GM19397 (cell line): ENCODE results near the gene PDZK1IP1.
"Not testable (repeated sequence)": the region's sequence is repeated elsewhere in the genome, so short reads cannot be mapped to it uniquely, and the experiment has no call there.

Source experiments
- ATAC-seq: cut with Tn5 transposase; IDR thresholded peaks from one replicate; pipeline ENCODE4 v1.9.1; 2021; ENCODE audit warnings: mild to moderate bottlenecking, moderate library complexity; ENCODE audit not compliant: unreplicated experiment

PDZK1IP1 gene

GRCh38 chr1:47198214-47198613 lies 8.4 kb upstream of the PDZK1IP1 start:
- no peak for ATAC-seq

DNA sequence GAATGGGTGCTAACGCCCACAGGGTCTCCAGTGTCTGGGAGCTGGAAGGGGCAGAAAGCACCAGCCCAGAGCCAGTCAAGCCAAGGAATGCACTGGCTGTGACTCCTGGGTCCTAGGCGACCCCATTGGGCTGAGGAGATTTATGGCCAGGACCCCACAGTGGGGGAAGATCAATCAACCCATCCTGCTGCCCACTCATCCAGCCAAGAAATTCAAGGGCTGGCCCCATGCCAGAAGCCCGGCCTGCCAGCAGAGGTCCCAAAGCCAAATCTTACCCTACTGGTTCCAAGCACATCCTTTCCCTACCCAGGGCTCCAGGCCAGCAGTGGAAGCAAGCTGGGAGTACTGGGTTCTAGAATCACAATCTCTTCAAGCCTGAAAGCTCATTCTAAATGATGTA lies 6.8 kb upstream of the PDZK1IP1 start:
- no peak for ATAC-seq

DNA sequence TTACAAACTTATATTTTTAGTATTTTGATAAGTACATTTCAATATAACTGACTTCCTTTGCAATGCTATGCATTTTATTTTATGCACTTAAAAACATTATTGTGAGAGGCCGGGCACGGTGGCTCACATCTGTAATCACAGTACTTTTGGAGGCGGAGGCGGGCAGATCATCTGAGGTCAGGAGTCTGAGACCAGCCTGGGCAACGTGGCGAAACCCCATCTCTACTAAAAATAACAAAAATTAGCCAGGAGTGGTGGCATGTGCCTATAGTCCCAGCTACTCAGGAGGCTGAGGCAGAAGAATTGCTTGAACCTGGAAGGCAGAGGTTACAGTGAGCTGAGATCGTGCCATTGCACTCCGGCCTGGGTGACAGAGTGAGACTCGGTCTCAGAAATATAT lies 6.1 kb upstream of the PDZK1IP1 start:
- not testable (repeated sequence) for ATAC-seq

- ATAC-seq, result no peak
Measured at GRCh38 chr1:47194311-47194710, 4.5 kb upstream of the PDZK1IP1 start.

DNA sequence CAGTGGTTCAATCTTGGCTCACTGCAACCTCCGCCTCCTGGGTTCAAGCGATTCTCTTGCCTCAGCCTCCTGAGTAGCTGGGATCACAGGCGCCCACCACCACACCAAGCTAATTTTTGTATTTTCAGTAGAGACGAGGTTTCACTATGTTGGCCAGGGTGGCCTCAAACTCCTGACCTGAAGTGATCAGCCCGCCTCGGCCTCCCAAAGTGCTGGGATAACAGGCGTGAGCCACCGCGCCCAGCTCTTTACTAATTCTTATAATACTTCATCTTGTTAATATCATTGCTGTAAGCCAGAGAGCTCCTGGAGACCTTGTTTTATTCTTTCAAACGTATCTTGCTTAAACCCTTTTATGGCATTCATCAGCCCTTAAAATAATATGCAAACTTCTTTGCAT lies 3.7 kb upstream of the PDZK1IP1 start:
- ATAC-seq, result not testable (repeated sequence)

DNA sequence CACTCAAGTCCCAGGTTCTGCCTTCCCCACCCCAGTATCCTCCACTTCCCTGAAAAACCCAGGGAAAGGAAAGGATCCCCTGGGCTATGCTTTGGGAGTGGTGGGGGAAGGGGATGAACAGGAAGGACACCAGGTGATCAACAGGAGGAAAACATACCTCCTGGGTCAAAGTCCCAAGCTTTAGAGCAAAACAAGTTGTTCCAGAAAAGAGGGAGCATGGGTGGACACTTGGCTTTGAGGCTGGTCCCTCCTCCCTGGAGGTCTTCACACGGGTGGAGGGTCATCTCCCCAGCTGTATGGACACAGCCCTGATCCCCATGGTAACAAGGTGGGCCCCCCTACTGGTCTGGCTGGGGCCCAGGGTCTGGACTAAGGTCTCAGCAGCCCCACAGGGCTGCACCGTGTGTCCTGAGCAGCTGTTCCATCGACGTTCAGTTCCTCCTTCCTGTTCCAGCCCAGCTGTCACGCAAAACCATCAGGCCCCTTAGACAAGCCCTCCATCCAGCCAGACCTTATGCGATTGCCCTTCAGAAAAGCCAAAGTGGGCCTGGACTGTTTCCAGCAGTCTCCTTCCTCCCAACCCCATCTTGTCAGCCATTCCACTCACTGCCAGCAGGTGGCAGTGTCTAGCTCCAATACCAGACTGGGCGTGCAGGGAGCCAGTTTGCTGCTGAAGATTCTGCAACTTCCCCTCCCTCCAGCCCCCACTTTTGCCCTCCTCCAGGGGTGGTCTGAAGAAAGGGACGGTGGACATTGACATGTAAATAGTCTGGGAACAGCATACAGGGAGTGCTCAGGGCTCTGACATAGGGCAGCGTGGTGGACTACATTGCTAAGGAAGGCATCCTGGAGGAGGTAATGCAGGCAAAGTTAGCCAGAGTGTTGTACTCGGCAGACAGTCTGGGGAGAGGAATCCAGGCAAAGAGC lies 2.9 kb upstream of the PDZK1IP1 start:
- ATAC-seq, result no peak

GRCh38 chr1:47191940-47192457 lies 2.2 kb upstream of the PDZK1IP1 start:
- no peak for ATAC-seq

GRCh38 chr1:47190857-47191256 lies 1.0 kb upstream of the PDZK1IP1 start:
- no peak for ATAC-seq

DNA sequence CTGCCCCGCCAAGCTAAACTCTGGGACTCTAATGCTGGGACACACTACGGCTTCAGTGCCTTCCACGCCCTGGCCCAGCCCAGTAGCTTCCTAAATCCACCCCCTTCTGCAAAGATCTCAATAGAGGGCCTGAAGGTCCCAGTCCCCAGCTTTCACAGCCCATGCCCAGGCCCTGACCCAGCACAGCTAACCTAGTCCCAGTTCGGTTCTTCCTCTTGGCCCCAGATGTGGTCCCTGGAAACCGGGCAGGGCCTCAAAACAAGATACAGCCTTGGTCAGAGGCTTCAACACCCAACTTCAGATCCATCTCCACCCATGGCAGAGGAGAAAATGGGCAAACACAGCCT lies 646 bp upstream of the PDZK1IP1 start:
- ATAC-seq, result no peak

- ATAC-seq, result no peak
Measured at GRCh38 chr1:47188791-47189785, 748 bp downstream of the PDZK1IP1 start.

GRCh38 chr1:47187926-47188250 lies 1.9 kb downstream of the PDZK1IP1 start:
- no peak for ATAC-seq

- no peak for ATAC-seq
Measured at GRCh38 chr1:47187231-47187925, 2.5 kb downstream of the PDZK1IP1 start.

DNA sequence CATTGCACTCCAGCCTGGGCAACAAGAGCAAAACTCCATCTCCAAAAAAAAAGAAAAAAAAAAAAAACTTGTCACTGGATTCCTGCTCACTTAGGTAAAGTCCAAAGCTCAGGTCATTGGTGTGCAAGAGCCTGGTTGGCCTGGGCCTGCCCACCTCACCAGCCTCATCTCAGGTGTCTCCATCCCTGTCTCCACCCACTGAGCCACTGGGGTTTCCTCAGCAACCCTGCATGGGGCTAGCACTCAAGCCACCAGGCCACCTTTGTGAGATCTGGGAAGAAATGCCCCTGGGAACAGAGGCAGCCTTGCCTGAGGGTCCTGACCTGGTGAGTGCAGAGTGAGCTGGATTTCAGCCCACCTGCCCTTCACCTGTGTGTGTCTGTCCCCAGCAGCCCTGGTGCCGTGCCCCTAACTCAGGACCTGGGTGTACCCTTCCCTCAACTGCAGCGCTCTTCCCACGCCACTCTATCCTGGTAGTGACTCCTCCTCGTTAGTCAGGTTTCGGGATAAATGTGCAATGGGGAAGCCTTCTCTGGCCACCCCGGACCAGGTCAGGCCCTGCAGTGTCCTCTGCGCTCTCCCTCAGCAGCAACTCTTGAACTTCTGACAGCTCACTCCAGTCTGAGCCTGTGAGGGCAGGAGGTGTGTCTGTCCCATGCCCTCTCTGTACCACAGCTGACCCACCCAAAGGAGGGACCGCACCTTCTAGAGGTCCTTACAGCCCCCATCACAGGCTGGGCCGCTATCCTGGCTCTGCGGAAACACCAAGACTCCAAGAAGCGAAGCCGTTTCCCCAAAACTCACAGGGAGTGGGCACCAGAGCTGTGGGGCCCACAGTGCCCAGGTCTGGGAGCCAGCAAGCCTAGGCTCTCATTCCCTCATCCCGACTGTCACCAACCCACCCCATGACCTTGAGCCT lies 3.3 kb downstream of the PDZK1IP1 start:
- ATAC-seq, result no peak

DNA sequence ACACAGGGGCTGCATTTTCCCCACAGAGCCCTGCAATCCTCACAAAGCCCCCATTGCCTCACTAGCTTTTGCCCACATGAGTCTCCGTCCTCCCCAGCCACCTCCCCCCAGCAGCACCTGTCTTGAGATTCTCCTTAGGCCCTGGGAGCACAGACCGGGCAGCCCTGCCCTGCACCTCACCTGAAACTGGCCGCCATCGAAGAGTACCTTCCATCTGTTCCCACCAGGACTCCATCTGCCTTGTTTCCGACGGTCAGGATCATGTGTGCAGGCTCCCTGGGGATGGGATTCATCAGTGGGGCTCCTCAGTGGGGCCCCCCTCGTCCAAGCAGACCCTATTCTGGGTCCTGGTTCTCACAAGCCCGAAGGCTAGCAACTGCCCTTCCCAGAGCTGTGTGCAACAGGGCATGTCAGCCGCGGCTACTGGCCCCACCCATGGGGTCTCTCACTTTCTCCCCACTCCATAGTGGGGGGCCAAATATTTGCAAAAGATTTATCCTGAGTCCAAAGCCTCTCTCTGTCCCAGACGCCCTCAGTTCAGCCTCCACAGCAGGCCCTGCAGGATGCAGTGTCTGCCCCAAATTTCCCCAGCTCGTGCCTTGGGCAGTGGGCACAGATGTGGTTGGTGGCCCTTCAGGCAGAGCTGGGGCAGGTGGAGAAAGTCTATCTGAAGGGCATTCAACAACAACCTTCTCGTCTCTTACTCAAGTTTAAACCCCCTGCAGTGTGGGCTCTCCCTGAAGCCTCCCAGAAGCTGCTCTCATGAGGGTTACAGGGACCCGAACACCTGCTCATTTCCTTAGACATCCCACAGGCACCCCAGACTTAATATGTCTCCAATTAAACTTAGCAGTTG lies 4.8 kb downstream of the PDZK1IP1 start:
- ATAC-seq, result no peak

DNA sequence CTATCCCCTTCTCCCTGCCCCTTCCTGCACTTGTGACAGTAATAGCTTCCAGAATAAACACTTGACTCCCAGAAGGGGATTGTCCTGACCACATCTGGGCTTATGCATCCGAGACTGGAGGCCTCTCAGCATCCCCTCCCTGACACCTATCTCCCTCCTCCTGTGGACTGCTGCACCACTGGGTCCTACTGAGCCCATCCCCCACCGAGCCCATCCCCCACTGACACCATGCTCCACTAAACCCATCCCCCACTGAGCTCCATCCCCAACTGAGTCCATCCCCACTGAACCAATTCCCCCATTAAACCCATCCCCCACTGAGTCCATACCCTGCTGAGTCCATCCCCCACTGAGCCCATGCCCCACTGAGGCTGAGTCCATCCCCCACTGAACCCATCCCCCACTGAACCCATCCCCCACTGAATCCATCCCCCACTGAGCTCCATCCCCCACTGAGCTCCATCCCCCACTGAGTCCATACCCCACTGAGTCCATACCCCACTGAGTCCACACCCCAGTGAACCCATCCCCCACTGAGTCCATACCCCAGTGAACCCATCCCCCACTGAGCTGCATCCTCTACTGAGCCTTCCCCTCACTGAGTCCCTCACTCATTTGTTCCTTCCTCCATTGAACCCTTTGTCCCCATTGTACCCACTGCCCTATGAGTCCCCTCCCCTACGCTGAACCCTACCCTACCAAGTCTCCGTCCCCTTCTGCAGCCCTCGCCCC lies 5.6 kb downstream of the PDZK1IP1 start:
- ATAC-seq, result no peak

DNA sequence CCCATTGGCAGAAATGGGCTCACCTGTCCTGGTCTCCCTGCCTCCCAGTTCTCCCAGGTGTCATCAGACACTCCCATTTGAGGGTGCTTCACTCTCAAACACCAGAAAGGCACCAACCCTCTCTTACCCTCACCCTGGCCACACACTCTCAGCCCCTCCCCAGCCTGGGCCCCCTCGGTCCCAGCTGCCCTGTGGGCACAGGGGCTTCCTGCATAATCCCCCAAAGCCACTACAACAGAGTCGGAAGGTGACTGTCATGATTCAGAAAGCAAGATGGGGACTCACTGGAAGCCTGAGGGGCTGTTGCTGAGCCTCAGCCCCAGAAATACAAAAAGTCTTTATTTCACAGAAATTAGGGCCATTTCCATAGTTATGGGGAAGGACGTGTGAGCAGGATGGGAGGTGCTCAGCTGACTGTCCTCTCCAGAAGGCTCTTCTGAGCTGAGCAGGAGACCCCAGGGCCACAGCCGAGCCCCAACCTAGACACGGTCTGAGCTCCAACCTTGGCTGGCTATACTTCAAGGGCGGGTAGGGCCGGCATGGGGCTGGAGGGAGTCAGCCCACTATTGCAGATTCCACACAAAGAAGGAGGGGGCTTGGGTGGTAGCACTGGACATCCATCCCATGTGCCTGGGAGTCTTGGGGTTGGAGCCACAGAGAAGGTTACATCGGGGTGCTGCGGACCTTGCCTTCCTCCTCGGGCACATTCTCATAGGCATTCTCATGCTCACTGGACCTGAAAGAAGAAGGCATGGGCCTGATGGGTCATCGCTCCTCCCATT lies 6.3 kb downstream of the PDZK1IP1 start:
- no peak for ATAC-seq

GRCh38 chr1:47182676-47183235 lies 7.1 kb downstream of the PDZK1IP1 start:
- ATAC-seq, result no peak
